ENCODE measurements around the gene COASY.
"Not testable (repeated sequence)": the region's sequence is repeated elsewhere in the genome, so short reads cannot be mapped to it uniquely, and the experiment has no call there.

Gene COASY

GRCh38 chr17:42555961-42556617 lies 5.9 kb upstream of the COASY start:
- H3K27ac ChIP-seq (ENCODE audit: low read depth, low read length); H3K27me3 ChIP-seq (ENCODE audit: control insufficient read depth in 1 of 2, insufficient read depth in 2 of 2, low read length in 2 of 2); H3K9me3 ChIP-seq (ENCODE audit: low read length); H3K9ac ChIP-seq (ENCODE audit: low read length); H3K4me3 ChIP-seq (ENCODE audit: low read depth in 1 of 2, low read length in 2 of 2); H3K36me3 ChIP-seq (ENCODE audit: insufficient read depth, low read length): not testable (repeated sequence)
- peaks cover 17% of the 10 kb centered on the region for H3K4me1 ChIP-seq (ENCODE audit: insufficient read depth, low read length)

- Histone ChIP-seq H3K4me3 (ENCODE audit: low read depth in 1 of 2, low read length in 2 of 2) (no peak overlapping the region), H3K9me3 (ENCODE audit: low read length) (no peaks in the 10 kb centered on the region), H3K4me1 (ENCODE audit: insufficient read depth, low read length) (peaks cover 29% of the 10 kb centered on the region), H3K27me3 (ENCODE audit: control insufficient read depth in 1 of 2, insufficient read depth in 2 of 2, low read length in 2 of 2) (no peaks in the 10 kb centered on the region), H3K9ac (ENCODE audit: low read length) (no peak overlapping the region), H3K36me3 (ENCODE audit: insufficient read depth, low read length) (peaks cover 3% of the 10 kb centered on the region), H3K27ac (ENCODE audit: low read depth, low read length) (no peak overlapping the region)
Observed at GRCh38 chr17:42559075-42559474, 2.9 kb upstream of the COASY start.

DNA sequence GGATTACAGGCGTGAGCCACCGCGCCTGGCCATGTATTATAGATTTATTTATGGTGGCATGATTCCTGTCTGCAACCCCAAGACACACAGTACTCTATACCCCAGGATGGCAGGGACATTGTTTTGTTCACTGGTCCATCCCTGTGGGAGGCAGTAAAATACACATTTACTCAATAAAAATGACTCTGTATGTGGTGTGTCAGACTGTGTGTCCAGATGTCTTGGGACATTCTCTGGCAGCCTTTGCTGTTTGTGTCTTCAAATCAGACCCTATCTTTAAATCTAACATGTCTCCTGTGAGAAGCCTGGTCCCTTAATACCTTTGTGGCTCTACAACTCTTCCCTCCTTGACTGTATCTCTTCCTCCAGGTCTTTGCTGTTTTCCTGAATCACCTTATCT lies 1.7 kb upstream of the COASY start:
- Histone ChIP-seq H3K4me1 (ENCODE audit: insufficient read depth, low read length) (peaks cover 28% of the 10 kb centered on the region), H3K9me3 (ENCODE audit: low read length) (no peaks in the 10 kb centered on the region), H3K4me3 (ENCODE audit: low read depth in 1 of 2, low read length in 2 of 2) (no peak overlapping the region), H3K9ac (ENCODE audit: low read length) (no peak overlapping the region), H3K36me3 (ENCODE audit: insufficient read depth, low read length) (peaks cover 15% of the 10 kb centered on the region), H3K27me3 (ENCODE audit: control insufficient read depth in 1 of 2, insufficient read depth in 2 of 2, low read length in 2 of 2) (no peaks in the 10 kb centered on the region), H3K27ac (ENCODE audit: low read depth, low read length) (no peak overlapping the region)

- peak overlapping the region; percentile 81 for H3K27ac ChIP-seq (ENCODE audit: low read depth, low read length)
- H3K4me1 ChIP-seq (ENCODE audit: insufficient read depth, low read length), result peaks cover 34% of the 10 kb centered on the region
- peak overlapping the region; percentile 55 for H3K9ac ChIP-seq (ENCODE audit: low read length)
- H3K36me3 ChIP-seq (ENCODE audit: insufficient read depth, low read length), result peaks cover 24% of the 10 kb centered on the region
- H3K9me3 ChIP-seq (ENCODE audit: low read length), result no peaks in the 10 kb centered on the region
- peak overlapping the region; percentile 91 to 99 for H3K4me3 ChIP-seq (ENCODE audit: low read depth in 1 of 2, low read length in 2 of 2)
- no peaks in the 10 kb centered on the region for H3K27me3 ChIP-seq (ENCODE audit: control insufficient read depth in 1 of 2, insufficient read depth in 2 of 2, low read length in 2 of 2)
Observed at GRCh38 chr17:42562388-42563142, 617 bp downstream of the COASY start.

DNA sequence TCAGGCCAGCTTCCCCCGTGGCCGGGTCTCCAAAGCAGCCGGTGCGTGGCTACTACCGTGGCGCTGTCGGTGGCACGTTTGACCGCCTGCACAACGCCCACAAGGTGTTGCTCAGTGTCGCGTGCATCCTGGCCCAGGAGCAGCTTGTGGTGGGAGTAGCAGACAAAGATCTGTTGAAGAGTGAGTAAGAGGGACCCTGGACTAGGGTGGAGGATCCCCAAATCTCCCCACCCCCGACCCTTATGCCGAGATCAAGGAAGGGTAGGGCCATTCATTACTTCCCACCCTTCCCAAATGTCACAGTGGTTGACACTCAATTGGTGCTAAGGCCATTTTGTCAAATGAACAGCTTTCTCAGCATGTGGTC lies 1.2 kb downstream of the COASY start:
- peaks cover 38% of the 10 kb centered on the region for H3K4me1 ChIP-seq (ENCODE audit: insufficient read depth, low read length)
- H3K27ac ChIP-seq (ENCODE audit: low read depth, low read length), result peak overlapping the region; percentile 81
- H3K4me3 ChIP-seq (ENCODE audit: low read depth in 1 of 2, low read length in 2 of 2), result peak overlapping the region; percentile 91 to 99
- peaks cover 24% of the 10 kb centered on the region for H3K36me3 ChIP-seq (ENCODE audit: insufficient read depth, low read length)
- H3K9me3 ChIP-seq (ENCODE audit: low read length), result no peaks in the 10 kb centered on the region
- no peaks in the 10 kb centered on the region for H3K27me3 ChIP-seq (ENCODE audit: control insufficient read depth in 1 of 2, insufficient read depth in 2 of 2, low read length in 2 of 2)
- peak overlapping the region; percentile 55 for H3K9ac ChIP-seq (ENCODE audit: low read length)

- H3K9me3 ChIP-seq (ENCODE audit: low read length), result no peaks in the 10 kb centered on the region
- peak overlapping the region; percentile 81 for H3K27ac ChIP-seq (ENCODE audit: low read depth, low read length)
- peaks cover 42% of the 10 kb centered on the region for H3K4me1 ChIP-seq (ENCODE audit: insufficient read depth, low read length)
- H3K9ac ChIP-seq (ENCODE audit: low read length), result no peak overlapping the region
- H3K4me3 ChIP-seq (ENCODE audit: low read depth in 1 of 2, low read length in 2 of 2), result peak overlapping the region in 1 of 2 donors; percentile 99
- H3K27me3 ChIP-seq (ENCODE audit: control insufficient read depth in 1 of 2, insufficient read depth in 2 of 2, low read length in 2 of 2), result no peaks in the 10 kb centered on the region
- peaks cover 27% of the 10 kb centered on the region for H3K36me3 ChIP-seq (ENCODE audit: insufficient read depth, low read length)
Observed at GRCh38 chr17:42563543-42563942, 1.6 kb downstream of the COASY start.

DNA sequence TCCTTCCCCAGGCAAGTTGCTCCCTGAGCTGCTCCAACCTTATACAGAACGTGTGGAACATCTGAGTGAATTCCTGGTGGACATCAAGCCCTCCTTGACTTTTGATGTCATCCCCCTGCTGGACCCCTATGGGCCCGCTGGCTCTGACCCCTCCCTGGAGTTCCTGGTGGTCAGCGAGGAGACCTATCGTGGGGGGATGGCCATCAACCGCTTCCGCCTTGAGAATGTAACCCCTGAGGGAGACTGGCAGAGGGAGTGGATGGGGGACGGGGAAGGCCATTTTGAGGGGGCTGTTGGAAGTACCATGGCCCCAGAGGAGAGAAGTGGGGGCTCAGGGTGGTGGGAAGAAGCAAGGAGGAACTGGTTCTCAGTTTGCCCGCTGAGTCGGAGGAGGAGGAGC lies 2.0 kb downstream of the COASY start:
- H3K9me3 ChIP-seq (ENCODE audit: low read length), result no peaks in the 10 kb centered on the region
- H3K27me3 ChIP-seq (ENCODE audit: control insufficient read depth in 1 of 2, insufficient read depth in 2 of 2, low read length in 2 of 2), result no peaks in the 10 kb centered on the region
- H3K4me1 ChIP-seq (ENCODE audit: insufficient read depth, low read length), result peaks cover 46% of the 10 kb centered on the region
- no peak overlapping the region for H3K27ac ChIP-seq (ENCODE audit: low read depth, low read length)
- H3K9ac ChIP-seq (ENCODE audit: low read length), result no peak overlapping the region
- peaks cover 31% of the 10 kb centered on the region for H3K36me3 ChIP-seq (ENCODE audit: insufficient read depth, low read length)
- H3K4me3 ChIP-seq (ENCODE audit: low read depth in 1 of 2, low read length in 2 of 2), result peak overlapping the region in 1 of 2 donors; percentile 99

DNA sequence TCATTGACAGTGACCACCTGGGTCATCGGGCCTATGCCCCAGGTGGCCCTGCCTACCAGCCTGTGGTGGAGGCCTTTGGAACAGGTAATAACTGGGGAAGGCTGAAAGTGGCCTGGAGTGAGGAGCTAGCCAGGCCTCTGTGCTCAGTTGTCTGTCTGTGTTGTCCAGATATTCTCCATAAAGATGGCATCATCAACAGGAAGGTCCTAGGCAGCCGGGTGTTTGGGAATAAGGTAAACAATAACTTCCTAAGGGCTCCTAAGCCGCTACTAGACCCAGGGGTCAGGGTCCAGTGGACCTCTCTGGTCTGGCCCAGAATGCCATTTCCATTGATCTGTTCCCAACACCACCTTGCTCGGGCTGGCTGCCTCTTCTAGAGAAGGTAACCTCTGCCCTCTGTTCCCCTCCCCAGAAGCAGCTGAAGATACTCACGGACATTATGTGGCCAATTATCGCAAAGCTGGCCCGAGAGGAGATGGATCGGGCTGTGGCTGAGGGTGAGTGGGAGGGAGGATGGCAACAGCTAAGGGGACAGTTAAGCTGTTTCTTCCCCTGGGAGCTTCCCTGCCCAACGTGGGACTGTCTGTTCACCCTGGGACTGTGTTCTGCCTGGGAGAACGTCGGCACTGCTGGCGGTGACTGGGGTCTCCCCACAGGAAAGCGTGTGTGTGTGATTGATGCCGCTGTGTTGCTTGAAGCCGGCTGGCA lies 3.0 kb downstream of the COASY start:
- Histone ChIP-seq H3K27ac (ENCODE audit: low read depth, low read length) (no peak overlapping the region), H3K4me3 (ENCODE audit: low read depth in 1 of 2, low read length in 2 of 2) (no peak overlapping the region), H3K27me3 (ENCODE audit: control insufficient read depth in 1 of 2, insufficient read depth in 2 of 2, low read length in 2 of 2) (no peaks in the 10 kb centered on the region), H3K9ac (ENCODE audit: low read length) (no peak overlapping the region), H3K36me3 (ENCODE audit: insufficient read depth, low read length) (peaks cover 41% of the 10 kb centered on the region), H3K4me1 (ENCODE audit: insufficient read depth, low read length) (peaks cover 46% of the 10 kb centered on the region), H3K9me3 (ENCODE audit: low read length) (no peaks in the 10 kb centered on the region)

DNA sequence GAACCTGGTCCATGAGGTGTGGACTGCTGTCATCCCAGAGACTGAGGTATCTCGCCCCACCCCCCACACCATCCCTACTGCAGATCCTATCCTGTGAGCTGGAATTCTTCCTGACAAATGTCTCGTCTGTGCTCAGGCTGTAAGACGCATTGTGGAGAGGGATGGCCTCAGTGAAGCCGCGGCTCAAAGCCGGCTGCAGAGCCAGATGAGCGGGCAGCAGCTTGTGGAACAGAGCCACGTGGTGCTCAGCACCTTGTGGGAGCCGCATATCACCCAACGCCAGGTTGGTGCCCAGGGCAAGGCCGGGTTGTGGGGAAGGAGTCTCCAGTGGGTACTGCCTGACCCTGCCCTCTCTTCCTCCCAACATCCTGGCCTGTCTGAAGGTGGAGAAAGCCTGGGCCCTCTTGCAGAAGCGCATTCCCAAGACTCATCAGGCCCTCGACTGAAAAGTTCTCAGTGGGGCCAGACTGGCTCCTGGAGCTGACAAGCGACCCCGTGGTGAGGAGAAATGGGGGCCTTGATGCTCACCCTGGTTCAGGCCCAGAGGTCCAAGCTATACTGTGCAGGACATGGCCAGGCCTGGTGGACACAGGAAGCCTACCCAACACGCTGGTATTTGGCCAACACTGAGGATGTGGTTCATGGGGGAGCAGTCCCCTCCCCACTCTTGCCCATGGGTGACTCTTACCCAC lies 3.7 kb downstream of the COASY start:
- H3K9ac ChIP-seq (ENCODE audit: low read length), result peak overlapping the region; percentile 61
- peaks cover 46% of the 10 kb centered on the region for H3K4me1 ChIP-seq (ENCODE audit: insufficient read depth, low read length)
- peak overlapping the region in 1 of 2 donors; percentile 94 for H3K4me3 ChIP-seq (ENCODE audit: low read depth in 1 of 2, low read length in 2 of 2)
- no peaks in the 10 kb centered on the region for H3K9me3 ChIP-seq (ENCODE audit: low read length)
- H3K27me3 ChIP-seq (ENCODE audit: control insufficient read depth in 1 of 2, insufficient read depth in 2 of 2, low read length in 2 of 2), result no peaks in the 10 kb centered on the region
- H3K36me3 ChIP-seq (ENCODE audit: insufficient read depth, low read length), result peaks cover 48% of the 10 kb centered on the region
- H3K27ac ChIP-seq (ENCODE audit: low read depth, low read length), result peak overlapping the region; percentile 95

DNA sequence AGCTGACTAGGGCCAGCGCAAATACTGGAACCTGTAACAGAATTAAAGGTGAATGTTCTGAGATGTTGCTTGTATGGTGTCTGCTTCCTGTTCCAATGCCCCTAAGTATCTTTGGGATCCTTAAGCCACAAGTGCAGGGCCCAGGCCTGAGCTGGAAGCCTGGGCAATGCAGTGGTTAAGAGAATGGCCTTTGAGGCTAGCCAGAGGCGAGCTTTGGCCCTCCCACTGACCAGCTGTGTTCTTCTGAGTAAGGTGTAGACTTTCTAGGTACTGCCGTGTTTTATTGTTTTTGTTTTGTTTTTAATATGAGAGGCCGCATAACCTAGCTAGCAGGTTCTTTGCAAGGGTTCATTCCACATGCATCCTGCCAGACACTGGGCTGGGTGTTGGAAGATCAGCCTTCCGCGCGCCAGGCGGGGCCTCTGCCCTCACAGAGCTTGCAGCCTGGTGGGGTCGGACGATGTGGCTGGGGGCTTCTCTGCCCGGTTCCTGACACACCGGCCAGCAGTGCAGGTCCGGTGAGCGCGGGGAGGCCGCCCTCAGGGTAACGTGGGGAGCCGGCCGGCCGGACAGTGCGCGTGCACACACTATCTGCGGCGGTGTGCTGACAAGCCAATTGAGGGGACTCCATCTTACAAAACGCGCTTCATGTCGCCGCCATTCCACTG lies 4.4 kb downstream of the COASY start:
- Histone ChIP-seq H3K4me3 (ENCODE audit: low read depth in 1 of 2, low read length in 2 of 2) (peak overlapping the region; percentile 94 to 97), H3K27ac (ENCODE audit: low read depth, low read length) (peak overlapping the region; percentile 95), H3K4me1 (ENCODE audit: insufficient read depth, low read length) (peaks cover 44% of the 10 kb centered on the region), H3K9me3 (ENCODE audit: low read length) (no peaks in the 10 kb centered on the region), H3K9ac (ENCODE audit: low read length) (peak overlapping the region; percentile 61), H3K36me3 (ENCODE audit: insufficient read depth, low read length) (peaks cover 54% of the 10 kb centered on the region), H3K27me3 (ENCODE audit: control insufficient read depth in 1 of 2, insufficient read depth in 2 of 2, low read length in 2 of 2) (no peaks in the 10 kb centered on the region)

Measured in muscle layer of colon (tissue), 2 donors.